Sigmoid colon (tissue), 7 donors: ENCODE results near the gene HACD2. TPM values are rescaled to one million over a fixed set of nuclear protein-coding genes. Genes with fewer than 3 reads are reported as not detected.

Source experiments
- DNase-seq: peaks from one replicate; pipeline ENCODE4 v3.0.0-alpha.2; 2019
- H3K27ac ChIP-seq, 4 donors: fragments of 200-600 bp; sonication (generic); one replicate each; pipeline ENCODE4 v1.5.1; 2016 to 2019; ENCODE audit warnings: mild to moderate bottlenecking in 1 of 4
- H3K27me3 ChIP-seq, 3 donors: fragments of 200-600 bp; sonication (generic); one replicate each; pipeline ENCODE4 v1.5.1; 2019; ENCODE audit warnings: mild to moderate bottlenecking in 1 of 3
- H3K36me3 ChIP-seq, 4 donors: fragments of 200-600 bp; sonication (generic); one replicate each; pipeline ENCODE4 v1.5.1; 2016 to 2019
- H3K4me1 ChIP-seq, 4 donors: fragments of 200-600 bp; sonication (generic); one replicate each; pipeline ENCODE4 v1.5.1; 2017 to 2019
- H3K4me3 ChIP-seq, 4 donors: fragments of 200-600 bp; sonication (generic); one replicate each; pipeline ENCODE4 v1.5.1; 2017 to 2019; ENCODE audit warnings: mild to moderate bottlenecking in 2 of 4, moderate library complexity in 1 of 4
- H3K9me3 ChIP-seq, 4 donors: fragments of 200-600 bp in 3 of 4; sonication (generic) in 3 of 4; one replicate each; pipeline versions ENCODE4 v1.5.1 to v1.6.1; 2013 to 2019
- CTCF ChIP-seq, 4 experiments: fragments of 450-650 bp in 3 of 4; fragments of 200-600 bp in 1 of 4; IDR thresholded peaks; one replicate each; pipeline ENCODE4 v1.5.1; 2016 to 2019; ENCODE audit warnings: antibody characterized with exemption in 4 of 4, mild to moderate bottlenecking in 3 of 4, moderate library complexity in 2 of 4
- EP300 ChIP-seq, 4 donors: sonication (generic); formaldehyde crosslinking; IDR thresholded peaks; one replicate each; pipeline ENCODE4 v1.6.1; 2017; ENCODE audit warnings: antibody characterized with exemption in 4 of 4
- POLR2A ChIP-seq, 2 donors: fragments of 450-650 bp; IDR thresholded peaks; one replicate each; pipeline ENCODE4 v1.6.1; 2016; ENCODE audit warnings: antibody characterized with exemption in 2 of 2, mild to moderate bottlenecking in 2 of 2, moderate library complexity in 2 of 2
- POLR2AphosphoS5 ChIP-seq, 4 donors: sonication (generic); formaldehyde crosslinking; IDR thresholded peaks; one replicate each; pipeline ENCODE4 v1.6.1; 2017; ENCODE audit warnings: antibody characterized with exemption in 4 of 4
- WGBS, 2 donors: extraction: QIAGEN DNeasy Blood & Tissue Kit; methylation state at CpG; one replicate each; pipeline ENCODE4 v1.1.7; 2013; 5-methylcytosine and 5-hydroxymethylcytosine counted together
- intact Hi-C: fragments of 100-400 bp; cut with DNase I; formaldehyde crosslinking; loops from one replicate; pipeline ENCODE4 v1.15.1; 2023
- polyA plus RNA-seq, 3 donors: library from polyadenylated mRNA; stranded (reverse); fragments of 200-250 nt; gene quantifications; one replicate each; pipeline ENCODE4 v1.2.3, GENCODE V29; 2013
- total RNA-seq, 4 donors: library from RNA; depleted of rRNA; stranded (reverse); fragments of >200 nt; gene quantifications; one replicate each; pipeline ENCODE4 v1.1.0, GENCODE V29; 2016
- donor health status: healthy with polysubstance abuse.
- donor health status: Bipolar disorder and iron deficiency.
- donor health status: healthy.

The HACD2 gene
- total and polyA plus RNA-seq, 7 donors = 6.6 to 26.4 (median 18.6) TPM

- TF ChIP-seq POLR2A (IDR thresholded peaks at IDR 0.05) (no peak), POLR2AphosphoS5 (IDR thresholded peaks at IDR 0.05) (no peak), EP300 (IDR thresholded peaks at IDR 0.05) (no peak), CTCF (IDR thresholded peaks at IDR 0.05) (no peak)
- intact Hi-C loops = no loop called here
- no peaks in the 10 kb centered on the region for H3K36me3 ChIP-seq
- no peaks in the 10 kb centered on the region for H3K9me3 ChIP-seq
- no peaks in the 10 kb centered on the region for H3K27me3 ChIP-seq
- H3K27ac ChIP-seq = peak overlapping the region in 2 of 4 donors; percentile 7 to 12
- no peak for DNase-seq
- 84 to 96% methylated on average over 3 of the region's 3 CpGs for WGBS, 2 donors
- peaks cover 0 to 39% (median 23%) of the 10 kb centered on the region in 4 donors for H3K4me1 ChIP-seq
- H3K4me3 ChIP-seq = no peak overlapping the region
These were observed 85.5 kb downstream of the HACD2 start for GRCh38 chr3:123499322-123499721.

- Histone ChIP-seq H3K9me3 (no peaks in the 10 kb centered on the region), H3K27me3 (no peaks in the 10 kb centered on the region), H3K27ac (peak overlapping the region in 2 of 4 donors; percentile 7 to 41), H3K4me1 (peaks cover 0 to 33% (median 20%) of the 10 kb centered on the region in 4 donors), H3K36me3 (no peaks in the 10 kb centered on the region), H3K4me3 (no peak overlapping the region)
- TF ChIP-seq POLR2AphosphoS5 (IDR thresholded peaks at IDR 0.05) (no peak), CTCF (IDR thresholded peaks at IDR 0.05) (no peak), POLR2A (IDR thresholded peaks at IDR 0.05) (no peak), EP300 (IDR thresholded peaks at IDR 0.05) (no peak)
- no peak for DNase-seq
- 96% methylated on average over 3 of the region's 3 CpGs for WGBS, 2 donors
- intact Hi-C loops = no loop called here
These were observed 86.1 kb downstream of the HACD2 start for GRCh38 chr3:123498761-123499160.

GRCh38 chr3:123493912-123494311, 90.9 kb downstream of the HACD2 start:
- TF ChIP-seq EP300 (IDR thresholded peaks at IDR 0.05) (no peak), CTCF (IDR thresholded peaks at IDR 0.05) (no peak), POLR2A (IDR thresholded peaks at IDR 0.05) (no peak), POLR2AphosphoS5 (IDR thresholded peaks at IDR 0.05) (no peak)
- H3K4me3 ChIP-seq = no peak overlapping the region
- H3K4me1 ChIP-seq = peaks cover 0 to 28% (median 23%) of the 10 kb centered on the region in 4 donors
- H3K9me3 ChIP-seq = no peaks in the 10 kb centered on the region
- H3K27me3 ChIP-seq = no peaks in the 10 kb centered on the region
- H3K27ac ChIP-seq = no peak overlapping the region
- intact Hi-C loops = no loop called here
- no peak for DNase-seq
- peaks cover 0 to 6% (median 0%) of the 10 kb centered on the region in 4 donors for H3K36me3 ChIP-seq
- WGBS, 2 donors = 87 to 89% methylated on average over 4 of the region's 4 CpGs

GRCh38 chr3:123491966-123492587, 92.8 kb downstream of the HACD2 start:
- H3K27me3 ChIP-seq = no peaks in the 10 kb centered on the region
- no peak for DNase-seq
- H3K36me3 ChIP-seq = peaks cover 0 to 6% (median 0%) of the 10 kb centered on the region in 4 donors
- no peak for TF ChIP-seq POLR2AphosphoS5 (IDR thresholded peaks at IDR 0.05)
- no peak for TF ChIP-seq EP300 (IDR thresholded peaks at IDR 0.05)
- no peak for TF ChIP-seq CTCF (IDR thresholded peaks at IDR 0.05)
- no peak for TF ChIP-seq POLR2A (IDR thresholded peaks at IDR 0.05)
- no peak overlapping the region for H3K4me3 ChIP-seq
- 82 to 92% methylated on average over 4 of the region's 4 CpGs for WGBS, 2 donors
- H3K4me1 ChIP-seq = peaks cover 0 to 15% (median 10%) of the 10 kb centered on the region in 4 donors
- no peaks in the 10 kb centered on the region for H3K9me3 ChIP-seq
- H3K27ac ChIP-seq = no peak overlapping the region
- intact Hi-C loops = no loop called here
